ENCODE measurements around the gene TSPAN3.

Gene TSPAN3

DNA sequence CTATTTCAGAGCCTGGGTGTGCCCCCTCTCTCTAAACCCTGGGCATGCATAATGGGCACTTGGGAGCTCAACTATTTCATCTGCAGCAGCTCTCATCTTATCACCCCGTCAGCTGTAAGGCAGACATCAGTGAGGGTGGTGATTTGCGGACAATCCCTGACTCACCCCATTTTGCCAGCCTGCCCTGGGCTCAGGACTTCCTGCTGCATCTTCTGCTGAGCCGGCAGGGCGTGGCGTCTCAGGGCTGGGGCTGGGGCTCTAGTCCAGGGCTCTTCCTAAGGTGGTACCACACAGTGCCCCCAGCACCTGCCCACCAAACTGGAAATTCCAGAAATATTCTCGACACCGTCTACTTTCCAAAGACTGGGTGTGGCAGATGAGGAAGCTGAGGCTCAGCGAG, 76.9 kb downstream of the TSPAN3 start:
- H3K27ac Mint-ChIP-seq: peak overlapping the region; percentile 88
- H3K9me3 Mint-ChIP-seq: no peaks in the 10 kb centered on the region
- H3K4me3 Mint-ChIP-seq: peak overlapping the region; percentile 89
- peaks cover 17% of the 10 kb centered on the region for H3K36me3 Mint-ChIP-seq (ENCODE audit: low read depth)
- H3K27me3 Mint-ChIP-seq: no peaks in the 10 kb centered on the region
- H3K4me1 Mint-ChIP-seq (ENCODE audit: low read depth): peaks cover 69% of the 10 kb centered on the region

DNA sequence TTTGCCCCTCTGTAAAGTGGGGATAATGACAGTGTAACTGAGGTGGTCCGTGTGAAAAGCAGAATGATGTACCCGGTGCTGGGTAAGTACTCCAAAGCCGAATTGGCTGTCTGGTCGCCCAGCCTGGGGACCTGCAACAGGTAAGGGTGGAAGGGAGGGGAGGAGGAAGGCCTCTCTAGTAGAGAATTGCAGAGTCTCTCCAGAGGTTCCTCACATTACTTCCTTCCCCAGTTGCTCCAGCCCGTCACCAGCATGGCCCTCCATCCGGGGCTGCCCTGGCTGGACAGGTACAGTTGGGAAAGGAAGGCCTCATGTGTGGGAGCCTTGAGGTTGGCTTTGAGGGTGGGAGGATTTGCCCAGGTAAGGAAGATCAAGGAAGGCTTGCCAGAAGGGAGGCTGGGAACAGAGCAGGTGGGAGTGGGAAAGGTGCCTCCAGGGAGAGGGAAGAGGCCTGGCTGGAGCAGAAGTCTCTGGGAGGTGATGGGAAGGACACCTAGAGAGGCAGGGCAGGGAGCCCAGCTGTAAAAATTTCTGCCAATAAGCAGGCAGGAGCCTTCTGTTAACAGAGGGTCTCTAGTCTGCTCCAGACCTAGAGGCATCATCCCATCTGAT, 77.7 kb downstream of the TSPAN3 start:
- H3K9me3 Mint-ChIP-seq: no peaks in the 10 kb centered on the region
- H3K4me3 Mint-ChIP-seq: peak overlapping the region; percentile 89
- H3K27ac Mint-ChIP-seq: peak overlapping the region; percentile 88
- H3K36me3 Mint-ChIP-seq (ENCODE audit: low read depth): peaks cover 10% of the 10 kb centered on the region
- H3K4me1 Mint-ChIP-seq (ENCODE audit: low read depth): peaks cover 69% of the 10 kb centered on the region
- no peaks in the 10 kb centered on the region for H3K27me3 Mint-ChIP-seq

DNA sequence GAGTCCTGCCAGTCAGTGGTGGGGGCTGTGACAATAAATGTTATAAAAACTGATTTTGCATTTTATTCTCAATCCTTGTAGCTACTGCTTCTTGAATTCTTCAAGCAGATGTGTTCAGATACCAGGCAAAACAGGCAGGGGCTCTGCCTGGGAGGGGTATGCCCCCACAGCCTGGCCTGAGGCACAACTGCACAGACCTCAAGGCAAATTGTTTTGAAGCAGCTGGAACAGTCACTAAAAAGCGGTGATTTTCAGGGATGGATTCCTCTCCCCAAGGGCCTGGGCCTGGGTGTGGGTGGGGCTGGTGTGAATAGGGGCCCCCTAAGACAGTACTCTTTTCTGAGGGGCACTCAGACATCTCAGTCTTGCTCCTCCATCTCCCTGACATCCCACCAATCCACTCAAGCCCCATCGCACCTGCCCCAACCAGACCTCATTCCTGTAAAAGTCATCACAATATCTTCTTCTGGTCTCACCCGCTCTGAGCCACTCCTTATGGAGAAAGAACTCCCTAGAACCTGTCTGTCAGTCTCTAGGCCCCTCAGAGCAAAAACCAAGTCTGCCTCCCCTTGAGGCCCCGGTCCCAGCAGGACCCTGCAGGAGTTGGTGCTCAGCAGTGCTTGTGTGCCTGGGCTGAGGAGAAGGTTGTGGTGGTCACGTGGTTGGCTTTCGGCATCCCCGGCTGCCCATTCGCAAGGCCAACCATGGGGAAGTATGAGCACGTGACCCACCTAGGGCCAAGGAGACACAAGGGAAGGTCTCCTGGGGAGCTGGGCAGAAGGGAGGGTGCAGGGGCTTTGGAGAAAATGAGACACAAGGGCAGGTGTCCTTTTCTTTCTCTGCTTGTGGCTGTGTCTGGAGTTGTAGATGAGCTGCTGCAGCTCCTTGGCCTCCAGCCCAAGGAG, 78.9 kb downstream of the TSPAN3 start:
- Mint-ChIP-seq H3K9me3 (no peaks in the 10 kb centered on the region), H3K4me3 (no peak overlapping the region), H3K36me3 (ENCODE audit: low read depth) (no peaks in the 10 kb centered on the region), H3K4me1 (ENCODE audit: low read depth) (peaks cover 70% of the 10 kb centered on the region), H3K27ac (peak overlapping the region; percentile 88), H3K27me3 (no peaks in the 10 kb centered on the region)

Data from stimulated activated naive CD8-positive, alpha-beta T cell treated with anti-CD3 and anti-CD28 coated beads, Interleukin-15, Interleukin-2, amounts not matched to agents 100 ng/mL and 50 ng/mL, for 24 hours (primary cell).